ENCODE measurements around the gene UBD. TPM values are rescaled to one million over a fixed set of nuclear protein-coding genes. Genes with fewer than 3 reads are reported as not detected.

UBD gene
- total and polyA plus RNA-seq, 2 experiments from 2014 or later, result not detected

DNA sequence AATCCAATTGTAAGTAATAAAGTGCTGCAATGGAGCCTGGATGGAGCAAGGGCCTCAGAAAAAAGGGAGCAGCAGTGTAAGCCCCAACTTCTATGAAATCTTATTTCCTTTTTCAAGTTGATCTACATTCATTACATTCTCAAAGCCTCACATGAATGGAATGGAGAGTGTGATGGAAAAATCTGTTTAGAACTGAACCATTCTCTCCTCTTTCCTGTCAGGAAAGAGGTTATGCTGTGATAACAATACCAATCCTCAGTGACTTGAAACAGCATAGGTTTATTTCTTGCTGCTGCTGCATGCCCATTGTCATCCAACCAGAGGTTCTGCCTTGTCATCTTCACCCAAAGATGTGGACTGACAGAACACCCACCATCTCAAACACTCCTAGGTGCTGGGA is 16.5 kb upstream of the UBD start:
- Histone ChIP-seq H3K27me3 (ENCODE audit: insufficient read depth) (no peaks in the 10 kb centered on the region), H3K4me2 (no peak overlapping the region), H3K36me3 (ENCODE audit: insufficient read depth) (no peaks in the 10 kb centered on the region), H2AFZ (no peak overlapping the region), H3K9me2 (ENCODE audit: insufficient read depth) (peaks cover 24% of the 10 kb centered on the region; the same call in 1 of the 2 replicates), H3F3A (replicated peaks; ENCODE audit: low read depth) (no peaks in the 10 kb centered on the region), H3K79me2 (replicated peaks; ENCODE audit: insufficient read depth) (no peaks in the 10 kb centered on the region), H4K20me1 (replicated peaks; ENCODE audit: insufficient read depth) (no peaks in the 10 kb centered on the region), H3K4me1 (ENCODE audit: insufficient read depth) (no peaks in the 10 kb centered on the region), H3K4me3 (no peak overlapping the region), H3K27ac (ENCODE audit: low read depth) (no peak overlapping the region)
- DNase-seq (ENCODE audit: low spot score) (no peak), ATAC-seq (no peak)
- no peaks in the 10 kb centered on the region for H3K4me1 Mint-ChIP-seq
- no peak overlapping the region for H3K4me3 Mint-ChIP-seq
- H3K9me3 Mint-ChIP-seq, result no peaks in the 10 kb centered on the region
- H3K36me3 Mint-ChIP-seq (ENCODE audit: low read depth), result no peaks in the 10 kb centered on the region
- H3K27ac Mint-ChIP-seq, result no peak overlapping the region
- no peaks in the 10 kb centered on the region for H3K27me3 Mint-ChIP-seq (ENCODE audit: insufficient read depth, low read depth, poor library complexity)
- TF ChIP-seq, protein P1, sequence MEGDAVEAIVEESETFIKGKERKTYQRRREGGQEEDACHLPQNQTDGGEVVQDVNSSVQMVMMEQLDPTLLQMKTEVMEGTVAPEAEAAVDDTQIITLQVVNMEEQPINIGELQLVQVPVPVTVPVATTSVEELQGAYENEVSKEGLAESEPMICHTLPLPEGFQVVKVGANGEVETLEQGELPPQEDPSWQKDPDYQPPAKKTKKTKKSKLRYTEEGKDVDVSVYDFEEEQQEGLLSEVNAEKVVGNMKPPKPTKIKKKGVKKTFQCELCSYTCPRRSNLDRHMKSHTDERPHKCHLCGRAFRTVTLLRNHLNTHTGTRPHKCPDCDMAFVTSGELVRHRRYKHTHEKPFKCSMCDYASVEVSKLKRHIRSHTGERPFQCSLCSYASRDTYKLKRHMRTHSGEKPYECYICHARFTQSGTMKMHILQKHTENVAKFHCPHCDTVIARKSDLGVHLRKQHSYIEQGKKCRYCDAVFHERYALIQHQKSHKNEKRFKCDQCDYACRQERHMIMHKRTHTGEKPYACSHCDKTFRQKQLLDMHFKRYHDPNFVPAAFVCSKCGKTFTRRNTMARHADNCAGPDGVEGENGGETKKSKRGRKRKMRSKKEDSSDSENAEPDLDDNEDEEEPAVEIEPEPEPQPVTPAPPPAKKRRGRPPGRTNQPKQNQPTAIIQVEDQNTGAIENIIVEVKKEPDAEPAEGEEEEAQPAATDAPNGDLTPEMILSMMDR (conservative IDR thresholded peaks at IDR 0.05; ENCODE audit: low read depth in 2 of 2), result no peak
- TF ChIP-seq ZNF114 (CRISPR knock-in tag; IDR thresholded peaks at IDR 0.05), result no peak
- TF ChIP-seq EZH2 (IDR thresholded peaks at IDR 0.05; ENCODE audit: low read depth, unreplicated experiment), result no peak
- TF ChIP-seq EZH2phosphoT487 (IDR thresholded peaks at IDR 0.05; ENCODE audit: unreplicated experiment), result no peak
- TF ChIP-seq, protein P2, sequence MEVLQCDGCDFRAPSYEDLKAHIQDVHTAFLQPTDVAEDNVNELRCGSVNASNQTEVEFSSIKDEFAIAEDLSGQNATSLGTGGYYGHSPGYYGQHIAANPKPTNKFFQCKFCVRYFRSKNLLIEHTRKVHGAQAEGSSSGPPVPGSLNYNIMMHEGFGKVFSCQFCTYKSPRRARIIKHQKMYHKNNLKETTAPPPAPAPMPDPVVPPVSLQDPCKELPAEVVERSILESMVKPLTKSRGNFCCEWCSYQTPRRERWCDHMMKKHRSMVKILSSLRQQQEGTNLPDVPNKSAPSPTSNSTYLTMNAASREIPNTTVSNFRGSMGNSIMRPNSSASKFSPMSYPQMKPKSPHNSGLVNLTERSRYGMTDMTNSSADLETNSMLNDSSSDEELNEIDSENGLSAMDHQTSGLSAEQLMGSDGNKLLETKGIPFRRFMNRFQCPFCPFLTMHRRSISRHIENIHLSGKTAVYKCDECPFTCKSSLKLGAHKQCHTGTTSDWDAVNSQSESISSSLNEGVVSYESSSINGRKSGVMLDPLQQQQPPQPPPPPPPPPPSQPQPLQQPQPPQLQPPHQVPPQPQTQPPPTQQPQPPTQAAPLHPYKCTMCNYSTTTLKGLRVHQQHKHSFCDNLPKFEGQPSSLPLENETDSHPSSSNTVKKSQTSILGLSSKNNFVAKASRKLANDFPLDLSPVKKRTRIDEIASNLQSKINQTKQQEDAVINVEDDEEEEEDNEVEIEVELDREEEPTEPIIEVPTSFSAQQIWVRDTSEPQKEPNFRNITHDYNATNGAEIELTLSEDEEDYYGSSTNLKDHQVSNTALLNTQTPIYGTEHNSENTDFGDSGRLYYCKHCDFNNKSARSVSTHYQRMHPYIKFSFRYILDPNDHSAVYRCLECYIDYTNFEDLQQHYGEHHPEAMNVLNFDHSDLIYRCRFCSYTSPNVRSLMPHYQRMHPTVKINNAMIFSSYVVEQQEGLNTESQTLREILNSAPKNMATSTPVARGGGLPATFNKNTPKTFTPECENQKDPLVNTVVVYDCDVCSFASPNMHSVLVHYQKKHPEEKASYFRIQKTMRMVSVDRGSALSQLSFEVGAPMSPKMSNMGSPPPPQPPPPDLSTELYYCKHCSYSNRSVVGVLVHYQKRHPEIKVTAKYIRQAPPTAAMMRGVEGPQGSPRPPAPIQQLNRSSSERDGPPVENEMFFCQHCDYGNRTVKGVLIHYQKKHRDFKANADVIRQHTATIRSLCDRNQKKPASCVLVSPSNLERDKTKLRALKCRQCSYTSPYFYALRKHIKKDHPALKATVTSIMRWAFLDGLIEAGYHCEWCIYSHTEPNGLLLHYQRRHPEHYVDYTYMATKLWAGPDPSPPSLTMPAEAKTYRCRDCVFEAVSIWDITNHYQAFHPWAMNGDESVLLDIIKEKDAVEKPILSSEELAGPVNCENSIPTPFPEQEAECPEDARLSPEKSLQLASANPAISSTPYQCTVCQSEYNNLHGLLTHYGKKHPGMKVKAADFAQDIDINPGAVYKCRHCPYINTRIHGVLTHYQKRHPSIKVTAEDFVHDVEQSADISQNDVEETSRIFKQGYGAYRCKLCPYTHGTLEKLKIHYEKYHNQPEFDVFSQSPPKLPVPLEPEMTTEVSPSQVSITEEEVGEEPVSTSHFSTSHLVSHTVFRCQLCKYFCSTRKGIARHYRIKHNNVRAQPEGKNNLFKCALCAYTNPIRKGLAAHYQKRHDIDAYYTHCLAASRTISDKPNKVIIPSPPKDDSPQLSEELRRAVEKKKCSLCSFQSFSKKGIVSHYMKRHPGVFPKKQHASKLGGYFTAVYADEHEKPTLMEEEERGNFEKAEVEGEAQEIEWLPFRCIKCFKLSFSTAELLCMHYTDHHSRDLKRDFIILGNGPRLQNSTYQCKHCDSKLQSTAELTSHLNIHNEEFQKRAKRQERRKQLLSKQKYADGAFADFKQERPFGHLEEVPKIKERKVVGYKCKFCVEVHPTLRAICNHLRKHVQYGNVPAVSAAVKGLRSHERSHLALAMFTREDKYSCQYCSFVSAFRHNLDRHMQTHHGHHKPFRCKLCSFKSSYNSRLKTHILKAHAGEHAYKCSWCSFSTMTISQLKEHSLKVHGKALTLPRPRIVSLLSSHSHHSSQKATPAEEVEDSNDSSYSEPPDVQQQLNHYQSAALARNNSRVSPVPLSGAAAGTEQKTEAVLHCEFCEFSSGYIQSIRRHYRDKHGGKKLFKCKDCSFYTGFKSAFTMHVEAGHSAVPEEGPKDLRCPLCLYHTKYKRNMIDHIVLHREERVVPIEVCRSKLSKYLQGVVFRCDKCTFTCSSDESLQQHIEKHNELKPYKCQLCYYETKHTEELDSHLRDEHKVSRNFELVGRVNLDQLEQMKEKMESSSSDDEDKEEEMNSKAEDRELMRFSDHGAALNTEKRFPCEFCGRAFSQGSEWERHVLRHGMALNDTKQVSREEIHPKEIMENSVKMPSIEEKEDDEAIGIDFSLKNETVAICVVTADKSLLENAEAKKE (CRISPR knock-in tag; IDR thresholded peaks at IDR 0.05), result no peak
- TF ChIP-seq JUNB (IDR thresholded peaks at IDR 0.05; ENCODE audit: unreplicated experiment), result no peak
- no peak for TF ChIP-seq STAT1 (IDR thresholded peaks at IDR 0.05; ENCODE audit: unreplicated experiment)
- TF ChIP-seq, protein P3, sequence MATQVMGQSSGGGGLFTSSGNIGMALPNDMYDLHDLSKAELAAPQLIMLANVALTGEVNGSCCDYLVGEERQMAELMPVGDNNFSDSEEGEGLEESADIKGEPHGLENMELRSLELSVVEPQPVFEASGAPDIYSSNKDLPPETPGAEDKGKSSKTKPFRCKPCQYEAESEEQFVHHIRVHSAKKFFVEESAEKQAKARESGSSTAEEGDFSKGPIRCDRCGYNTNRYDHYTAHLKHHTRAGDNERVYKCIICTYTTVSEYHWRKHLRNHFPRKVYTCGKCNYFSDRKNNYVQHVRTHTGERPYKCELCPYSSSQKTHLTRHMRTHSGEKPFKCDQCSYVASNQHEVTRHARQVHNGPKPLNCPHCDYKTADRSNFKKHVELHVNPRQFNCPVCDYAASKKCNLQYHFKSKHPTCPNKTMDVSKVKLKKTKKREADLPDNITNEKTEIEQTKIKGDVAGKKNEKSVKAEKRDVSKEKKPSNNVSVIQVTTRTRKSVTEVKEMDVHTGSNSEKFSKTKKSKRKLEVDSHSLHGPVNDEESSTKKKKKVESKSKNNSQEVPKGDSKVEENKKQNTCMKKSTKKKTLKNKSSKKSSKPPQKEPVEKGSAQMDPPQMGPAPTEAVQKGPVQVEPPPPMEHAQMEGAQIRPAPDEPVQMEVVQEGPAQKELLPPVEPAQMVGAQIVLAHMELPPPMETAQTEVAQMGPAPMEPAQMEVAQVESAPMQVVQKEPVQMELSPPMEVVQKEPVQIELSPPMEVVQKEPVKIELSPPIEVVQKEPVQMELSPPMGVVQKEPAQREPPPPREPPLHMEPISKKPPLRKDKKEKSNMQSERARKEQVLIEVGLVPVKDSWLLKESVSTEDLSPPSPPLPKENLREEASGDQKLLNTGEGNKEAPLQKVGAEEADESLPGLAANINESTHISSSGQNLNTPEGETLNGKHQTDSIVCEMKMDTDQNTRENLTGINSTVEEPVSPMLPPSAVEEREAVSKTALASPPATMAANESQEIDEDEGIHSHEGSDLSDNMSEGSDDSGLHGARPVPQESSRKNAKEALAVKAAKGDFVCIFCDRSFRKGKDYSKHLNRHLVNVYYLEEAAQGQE (IDR thresholded peaks at IDR 0.05; ENCODE audit: unreplicated experiment), result no peak
- TF ChIP-seq ZNF331 (CRISPR knock-in tag; IDR thresholded peaks at IDR 0.05; ENCODE audit: low read depth), result no peak
